ENCODE measurements around the gene CCR1. TPM values are rescaled to one million over a fixed set of nuclear protein-coding genes. Genes with fewer than 3 reads are reported as not detected.

The CCR1 gene
- total and polyA plus RNA-seq, 2 donors from 2014 or later, result 7.4 to 13.8 TPM

- no peak for DNase-seq
- Histone ChIP-seq H3K9me3 (ENCODE audit: control insufficient read depth in 2 of 3, insufficient read depth in 1 of 3, low read length in 3 of 3) (peaks cover 0 to 5% (median 0%) of the 10 kb centered on the region in 3 donors), H3K27ac (ENCODE audit: low read depth in 2 of 2, low read length in 2 of 2) (no peak overlapping the region), H3K27me3 (ENCODE audit: control insufficient read depth, insufficient read depth, low read length) (no peaks in the 10 kb centered on the region), H3K36me3 (ENCODE audit: control insufficient read depth in 2 of 3, insufficient read depth in 3 of 3, low read length in 3 of 3) (peaks cover 0 to 7% (median 0%) of the 10 kb centered on the region in 3 donors), H3K9ac (ENCODE audit: low read length in 3 of 3) (no peak overlapping the region), H3K4me3 (ENCODE audit: low read length in 3 of 3) (no peak overlapping the region), H3K4me1 (ENCODE audit: control insufficient read depth in 2 of 3, insufficient read depth in 2 of 3, low read depth in 1 of 3, low read length in 3 of 3) (peaks cover 0 to 3% (median 0%) of the 10 kb centered on the region in 3 donors)
- TF ChIP-seq CTCF (IDR thresholded peaks at IDR 0.05; ENCODE audit: borderline replicate concordance, extremely low read depth, insufficient read depth), result no peak
- no peak for FAIRE-seq
- intact Hi-C loops (cut with DNase I), result loop anchor here (10.0 kb wide), 1 partner anchor 106 kb away; no protein-coding TSS in a partner anchor
Measured at GRCh38 chr3:46200790-46201189, 7.3 kb downstream of the CCR1 start.

GRCh38 chr3:46200211-46200610 is 7.9 kb downstream of the CCR1 start:
- H3K9ac ChIP-seq (ENCODE audit: low read length in 3 of 3), result no peak overlapping the region
- H3K27me3 ChIP-seq (ENCODE audit: control insufficient read depth, insufficient read depth, low read length), result no peaks in the 10 kb centered on the region
- H3K9me3 ChIP-seq (ENCODE audit: control insufficient read depth in 2 of 3, insufficient read depth in 1 of 3, low read length in 3 of 3), result peaks cover 0 to 5% (median 0%) of the 10 kb centered on the region in 3 donors
- FAIRE-seq (no peak), DNase-seq (no peak)
- H3K4me3 ChIP-seq (ENCODE audit: low read length in 3 of 3), result no peak overlapping the region
- H3K27ac ChIP-seq (ENCODE audit: low read depth in 2 of 2, low read length in 2 of 2), result no peak overlapping the region
- peaks cover 0 to 7% (median 0%) of the 10 kb centered on the region in 3 donors for H3K36me3 ChIP-seq (ENCODE audit: control insufficient read depth in 2 of 3, insufficient read depth in 3 of 3, low read length in 3 of 3)
- TF ChIP-seq CTCF (IDR thresholded peaks at IDR 0.05; ENCODE audit: borderline replicate concordance, extremely low read depth, insufficient read depth), result no peak
- H3K4me1 ChIP-seq (ENCODE audit: control insufficient read depth in 2 of 3, insufficient read depth in 2 of 3, low read depth in 1 of 3, low read length in 3 of 3), result peaks cover 0 to 3% (median 0%) of the 10 kb centered on the region in 3 donors
- intact Hi-C loops (cut with DNase I), result loop anchor here (10.0 kb wide), 1 partner anchor 105 kb away; no protein-coding TSS in a partner anchor

GRCh38 chr3:46196261-46196957 is 11.7 kb downstream of the CCR1 start:
- DNase-seq (no peak), FAIRE-seq (no peak)
- Histone ChIP-seq H3K27me3 (ENCODE audit: control insufficient read depth, insufficient read depth, low read length) (no peaks in the 10 kb centered on the region), H3K27ac (ENCODE audit: low read depth in 2 of 2, low read length in 2 of 2) (no peak overlapping the region), H3K4me1 (ENCODE audit: control insufficient read depth in 2 of 3, insufficient read depth in 2 of 3, low read depth in 1 of 3, low read length in 3 of 3) (no peaks in the 10 kb centered on the region), H3K4me3 (ENCODE audit: low read length in 3 of 3) (no peak overlapping the region), H3K9ac (ENCODE audit: low read length in 3 of 3) (no peak overlapping the region), H3K9me3 (ENCODE audit: control insufficient read depth in 2 of 3, insufficient read depth in 1 of 3, low read length in 3 of 3) (peaks cover 0 to 11% (median 6%) of the 10 kb centered on the region in 3 donors), H3K36me3 (ENCODE audit: control insufficient read depth in 2 of 3, insufficient read depth in 3 of 3, low read length in 3 of 3) (no peaks in the 10 kb centered on the region)
- TF ChIP-seq CTCF (IDR thresholded peaks at IDR 0.05; ENCODE audit: borderline replicate concordance, extremely low read depth, insufficient read depth), result no peak
- intact Hi-C loops (cut with DNase I), result no loop called here
